Glutamatergic neuron (in vitro differentiated cells): ENCODE results near the gene ZNRD2. TPM values are rescaled to one million over a fixed set of nuclear protein-coding genes. Genes with fewer than 3 reads are reported as not detected.

Experiments
- DNase-seq: peaks from one replicate; pipeline ENCODE4 v3.0.0; 2022
- H3K27ac Mint-ChIP-seq: one replicate; pipeline ENCODE4 v1.8.0; 2020; ENCODE audit warnings: mild to moderate bottlenecking, mixed read lengths, inconsistent platforms; ENCODE audit not compliant: unreplicated experiment
- H3K27me3 Mint-ChIP-seq: one replicate; pipeline ENCODE4 v1.8.0; 2020; ENCODE audit warnings: mild to moderate bottlenecking, moderate library complexity, mixed read lengths, inconsistent platforms; ENCODE audit not compliant: unreplicated experiment
- H3K36me3 Mint-ChIP-seq: one replicate; pipeline ENCODE4 v1.8.0; 2020; ENCODE audit warnings: mild to moderate bottlenecking, mixed read lengths, inconsistent platforms; ENCODE audit not compliant: unreplicated experiment
- H3K4me1 Mint-ChIP-seq: one replicate; pipeline ENCODE4 v1.8.0; 2020; ENCODE audit warnings: mild to moderate bottlenecking, low read depth, mixed read lengths, inconsistent platforms; ENCODE audit not compliant: unreplicated experiment
- H3K4me3 Mint-ChIP-seq: one replicate; pipeline ENCODE4 v1.8.0; 2020; ENCODE audit warnings: mild to moderate bottlenecking, mixed read lengths, inconsistent platforms; ENCODE audit not compliant: unreplicated experiment
- H3K9me3 Mint-ChIP-seq: one replicate; pipeline ENCODE4 v1.8.0; 2020; ENCODE audit warnings: mild to moderate bottlenecking, moderate library complexity, mixed read lengths, inconsistent platforms; ENCODE audit not compliant: unreplicated experiment
- total RNA-seq: library from RNA; stranded (reverse); fragmentation: NEBNext Ultra II Directional; extraction: Animal tissue kit (Norgen Biotek cat#: 25700); gene quantifications from one replicate; pipeline ENCODE4 v1.2.1, GENCODE V29; 2021; ENCODE audit not compliant: unreplicated experiment
- TF ChIP-seq, protein P1 (sequence below): fragments of 200-600 bp; sonication (generic); IDR thresholded peaks from one replicate; pipeline ENCODE4 v1.5.0; 2021; ENCODE audit not compliant: partially characterized antibody, unreplicated experiment

Gene ZNRD2
- total RNA-seq, 1 donor from 2014 or later = 37.9 TPM

DNA sequence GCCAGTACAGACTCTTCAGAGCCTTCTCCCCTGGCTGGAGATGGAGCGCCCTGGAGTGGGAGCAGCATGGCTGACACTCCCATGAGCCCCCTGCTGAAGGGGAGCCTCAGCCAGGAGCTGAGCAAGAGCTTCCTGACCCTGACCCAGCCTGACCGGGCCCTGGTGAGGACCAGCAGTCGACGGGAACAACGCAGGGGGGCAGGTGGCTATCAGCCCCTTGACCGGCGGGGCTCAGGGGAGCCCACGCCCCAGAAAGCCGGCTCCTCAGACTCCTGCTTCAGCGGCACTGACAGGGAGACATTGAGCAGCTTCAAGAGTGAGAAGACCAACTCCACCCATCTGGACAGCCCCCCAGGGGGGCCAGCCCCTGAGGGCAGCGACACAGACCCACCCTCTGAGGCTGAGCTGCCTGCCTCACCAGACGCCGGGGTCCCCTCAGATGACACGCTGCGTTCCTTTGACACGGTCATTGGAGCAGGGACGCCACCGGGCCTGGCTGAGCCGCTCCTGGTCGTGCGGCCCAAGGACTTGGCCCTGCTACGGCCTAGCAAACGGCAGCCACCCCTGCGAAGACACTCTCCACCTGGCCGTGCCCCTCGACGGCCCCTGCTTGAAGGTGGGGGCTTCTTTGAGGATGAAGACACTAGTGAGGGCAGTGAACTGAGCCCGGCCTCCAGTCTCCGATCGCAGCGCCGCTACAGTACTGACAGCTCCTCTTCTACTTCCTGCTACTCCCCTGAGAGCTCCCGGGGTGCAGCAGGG lies 47.9 kb downstream of the ZNRD2 start:
- Mint-ChIP-seq H3K4me1 (peaks cover 6% of the 10 kb centered on the region), H3K9me3 (peaks cover 14% of the 10 kb centered on the region), H3K36me3 (no peaks in the 10 kb centered on the region), H3K27ac (no peak overlapping the region), H3K4me3 (no peak overlapping the region), H3K27me3 (peaks cover 17% of the 10 kb centered on the region)
- DNase-seq = no peak
- TF ChIP-seq, protein P1, sequence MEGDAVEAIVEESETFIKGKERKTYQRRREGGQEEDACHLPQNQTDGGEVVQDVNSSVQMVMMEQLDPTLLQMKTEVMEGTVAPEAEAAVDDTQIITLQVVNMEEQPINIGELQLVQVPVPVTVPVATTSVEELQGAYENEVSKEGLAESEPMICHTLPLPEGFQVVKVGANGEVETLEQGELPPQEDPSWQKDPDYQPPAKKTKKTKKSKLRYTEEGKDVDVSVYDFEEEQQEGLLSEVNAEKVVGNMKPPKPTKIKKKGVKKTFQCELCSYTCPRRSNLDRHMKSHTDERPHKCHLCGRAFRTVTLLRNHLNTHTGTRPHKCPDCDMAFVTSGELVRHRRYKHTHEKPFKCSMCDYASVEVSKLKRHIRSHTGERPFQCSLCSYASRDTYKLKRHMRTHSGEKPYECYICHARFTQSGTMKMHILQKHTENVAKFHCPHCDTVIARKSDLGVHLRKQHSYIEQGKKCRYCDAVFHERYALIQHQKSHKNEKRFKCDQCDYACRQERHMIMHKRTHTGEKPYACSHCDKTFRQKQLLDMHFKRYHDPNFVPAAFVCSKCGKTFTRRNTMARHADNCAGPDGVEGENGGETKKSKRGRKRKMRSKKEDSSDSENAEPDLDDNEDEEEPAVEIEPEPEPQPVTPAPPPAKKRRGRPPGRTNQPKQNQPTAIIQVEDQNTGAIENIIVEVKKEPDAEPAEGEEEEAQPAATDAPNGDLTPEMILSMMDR = no peak

DNA sequence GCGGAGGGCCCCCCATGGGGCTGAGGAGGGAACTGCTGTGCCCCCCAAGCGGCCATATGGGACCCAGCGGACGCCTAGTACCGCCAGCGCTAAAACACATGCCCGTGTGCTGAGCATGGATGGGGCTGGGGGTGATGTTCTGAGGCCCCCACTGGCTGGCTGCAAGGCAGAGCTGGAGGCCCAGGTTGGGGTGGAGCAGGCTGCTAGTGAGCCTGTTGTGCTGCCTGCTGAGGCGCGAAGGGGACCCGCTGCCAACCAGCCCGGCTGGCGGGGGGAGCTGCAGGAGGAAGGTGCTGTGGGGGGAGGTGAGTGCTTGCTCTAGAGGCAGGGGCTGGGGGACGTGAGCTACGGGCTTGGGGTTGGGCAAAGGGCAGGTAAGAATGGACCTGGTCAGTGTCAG lies 48.5 kb downstream of the ZNRD2 start:
- peaks cover 14% of the 10 kb centered on the region for H3K9me3 Mint-ChIP-seq
- peaks cover 17% of the 10 kb centered on the region for H3K27me3 Mint-ChIP-seq
- TF ChIP-seq, protein P1 = no peak
- H3K4me1 Mint-ChIP-seq = peaks cover 6% of the 10 kb centered on the region
- no peak overlapping the region for H3K27ac Mint-ChIP-seq
- H3K36me3 Mint-ChIP-seq = no peaks in the 10 kb centered on the region
- no peak for DNase-seq
- H3K4me3 Mint-ChIP-seq = no peak overlapping the region

DNA sequence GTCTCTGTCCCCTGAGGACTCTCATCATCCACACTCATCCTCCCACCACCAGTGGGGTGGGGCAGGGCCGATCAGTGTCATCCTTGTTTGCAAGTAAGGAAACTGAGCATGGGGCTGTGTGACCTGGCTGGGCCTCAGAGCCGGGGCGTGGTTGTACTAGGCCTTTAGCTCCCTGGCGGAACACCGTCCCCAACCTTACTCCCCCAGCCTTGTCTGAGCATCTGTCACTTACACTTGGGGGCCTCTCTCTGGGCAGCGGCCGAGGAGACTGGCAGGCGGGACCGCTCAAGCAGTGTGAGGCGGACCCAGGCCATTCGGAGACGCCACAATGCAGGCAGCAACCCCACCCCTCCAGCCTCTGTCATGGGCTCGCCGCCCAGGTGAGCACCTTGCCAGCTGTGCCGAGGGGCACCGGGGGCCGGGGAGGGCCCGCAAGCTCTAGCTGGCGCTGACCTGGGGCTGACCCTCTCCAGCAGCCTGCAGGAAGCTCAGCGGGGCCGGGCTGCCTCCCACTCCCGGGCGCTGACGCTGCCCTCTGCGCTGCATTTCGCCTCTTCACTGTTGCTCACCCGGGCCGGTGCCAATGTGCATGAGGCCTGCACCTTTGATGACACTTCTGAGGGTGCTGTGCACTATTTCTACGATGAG lies 49.1 kb downstream of the ZNRD2 start:
- H3K27ac Mint-ChIP-seq = no peak overlapping the region
- TF ChIP-seq, protein P1 = no peak
- DNase-seq = no peak
- H3K4me3 Mint-ChIP-seq = no peak overlapping the region
- no peaks in the 10 kb centered on the region for H3K36me3 Mint-ChIP-seq
- H3K4me1 Mint-ChIP-seq = peaks cover 6% of the 10 kb centered on the region
- peaks cover 14% of the 10 kb centered on the region for H3K9me3 Mint-ChIP-seq
- peaks cover 17% of the 10 kb centered on the region for H3K27me3 Mint-ChIP-seq

DNA sequence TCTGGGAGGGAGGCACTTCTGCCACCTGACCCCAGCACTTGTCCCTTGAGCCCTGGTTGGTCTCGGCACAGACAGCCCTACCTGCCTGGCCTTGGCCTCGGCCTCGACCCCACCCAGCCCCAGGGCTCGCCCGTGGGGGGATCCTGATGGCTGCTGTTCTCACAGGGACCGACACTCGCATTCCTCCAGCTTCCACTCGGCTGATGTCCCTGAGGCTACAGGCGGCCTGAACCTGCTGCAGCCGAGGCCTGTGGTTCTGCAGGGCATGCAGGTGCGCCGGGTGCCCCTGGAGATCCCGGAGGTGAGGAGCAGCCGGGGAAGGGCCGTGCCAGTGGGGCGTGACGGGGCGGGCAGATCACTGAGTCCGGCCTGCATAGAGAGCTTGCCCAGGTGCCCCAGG lies 50.4 kb downstream of the ZNRD2 start:
- TF ChIP-seq, protein P1 = no peak
- Mint-ChIP-seq H3K36me3 (no peaks in the 10 kb centered on the region), H3K9me3 (peaks cover 7% of the 10 kb centered on the region), H3K27me3 (peaks cover 13% of the 10 kb centered on the region), H3K27ac (no peak overlapping the region), H3K4me1 (peaks cover 6% of the 10 kb centered on the region), H3K4me3 (no peak overlapping the region)
- DNase-seq = no peak

DNA sequence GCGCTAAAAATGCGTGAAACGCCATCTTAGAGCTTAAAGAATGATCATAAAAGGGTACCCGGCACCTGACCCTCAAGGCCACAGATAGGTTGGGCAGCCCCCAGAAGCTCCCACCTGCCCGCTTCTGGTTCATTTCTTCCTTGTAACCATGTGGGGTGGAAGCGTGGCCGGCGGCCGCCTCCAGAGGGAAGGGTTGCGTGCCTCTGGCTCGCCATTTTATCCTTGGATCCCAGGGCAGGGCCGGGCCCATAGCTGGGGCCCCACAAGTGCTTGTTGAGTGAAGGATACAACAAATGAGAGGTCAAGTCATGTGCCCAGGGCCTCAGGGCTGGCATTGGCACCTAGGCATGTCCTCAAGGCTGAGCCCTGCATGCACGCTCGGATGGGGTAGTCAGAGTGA lies 51.2 kb downstream of the ZNRD2 start:
- peaks cover 3% of the 10 kb centered on the region for H3K4me1 Mint-ChIP-seq
- H3K36me3 Mint-ChIP-seq = no peaks in the 10 kb centered on the region
- peaks cover 10% of the 10 kb centered on the region for H3K27me3 Mint-ChIP-seq
- no peak overlapping the region for H3K4me3 Mint-ChIP-seq
- DNase-seq = no peak
- H3K27ac Mint-ChIP-seq = no peak overlapping the region
- H3K9me3 Mint-ChIP-seq = peaks cover 6% of the 10 kb centered on the region
- TF ChIP-seq, protein P1 = no peak
